ENCODE results near the gene IFFO2.

DNA sequence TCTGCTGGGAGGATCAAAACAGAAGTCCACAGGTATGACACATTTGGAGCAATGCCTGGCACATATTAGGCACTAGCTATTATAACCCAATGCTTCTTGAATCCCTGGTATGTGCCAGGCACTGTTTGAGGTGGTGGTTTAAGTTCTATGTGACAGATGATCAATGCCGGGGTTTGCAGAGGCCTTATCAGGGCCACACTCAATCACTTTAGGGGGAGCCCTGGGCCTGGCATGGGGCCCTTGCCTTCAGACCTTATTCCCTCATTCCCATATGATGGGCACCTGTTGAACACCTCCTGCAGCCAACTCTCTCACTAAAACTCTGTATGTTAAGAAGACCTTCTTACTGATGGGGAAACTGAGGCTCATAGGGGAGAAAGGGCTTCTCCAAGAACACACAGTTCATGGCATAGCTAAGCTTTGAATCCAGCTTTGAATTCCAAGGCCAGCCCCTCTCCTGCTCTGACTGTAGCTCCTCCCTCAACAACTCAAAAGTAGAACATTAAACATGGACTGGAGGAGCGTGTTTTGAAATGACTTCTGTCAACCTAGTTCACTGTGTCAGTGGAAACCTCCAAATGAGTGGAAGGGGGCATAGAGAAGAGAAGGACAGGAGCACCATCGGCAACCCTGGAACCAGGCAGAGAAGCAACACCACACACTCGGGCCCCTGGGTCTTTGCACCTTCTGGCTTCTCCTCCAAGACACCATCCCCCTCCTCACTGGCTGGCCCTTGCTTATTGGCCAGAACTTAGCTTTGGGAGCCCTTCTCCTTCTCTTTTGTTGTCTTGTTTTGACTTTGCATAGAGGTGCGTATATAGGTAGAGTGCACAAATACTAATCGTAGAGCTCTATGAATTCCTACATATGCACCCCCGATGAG lies 6.6 kb upstream of the IFFO2 start:
- TF ChIP-seq, protein P1, sequence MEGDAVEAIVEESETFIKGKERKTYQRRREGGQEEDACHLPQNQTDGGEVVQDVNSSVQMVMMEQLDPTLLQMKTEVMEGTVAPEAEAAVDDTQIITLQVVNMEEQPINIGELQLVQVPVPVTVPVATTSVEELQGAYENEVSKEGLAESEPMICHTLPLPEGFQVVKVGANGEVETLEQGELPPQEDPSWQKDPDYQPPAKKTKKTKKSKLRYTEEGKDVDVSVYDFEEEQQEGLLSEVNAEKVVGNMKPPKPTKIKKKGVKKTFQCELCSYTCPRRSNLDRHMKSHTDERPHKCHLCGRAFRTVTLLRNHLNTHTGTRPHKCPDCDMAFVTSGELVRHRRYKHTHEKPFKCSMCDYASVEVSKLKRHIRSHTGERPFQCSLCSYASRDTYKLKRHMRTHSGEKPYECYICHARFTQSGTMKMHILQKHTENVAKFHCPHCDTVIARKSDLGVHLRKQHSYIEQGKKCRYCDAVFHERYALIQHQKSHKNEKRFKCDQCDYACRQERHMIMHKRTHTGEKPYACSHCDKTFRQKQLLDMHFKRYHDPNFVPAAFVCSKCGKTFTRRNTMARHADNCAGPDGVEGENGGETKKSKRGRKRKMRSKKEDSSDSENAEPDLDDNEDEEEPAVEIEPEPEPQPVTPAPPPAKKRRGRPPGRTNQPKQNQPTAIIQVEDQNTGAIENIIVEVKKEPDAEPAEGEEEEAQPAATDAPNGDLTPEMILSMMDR (IDR thresholded peaks at IDR 0.05), result no peak
- no peak for TF ChIP-seq POLR2A (IDR thresholded peaks at IDR 0.05)

All from prostate gland (tissue), 2 donors.